ENCODE results near the gene PPP1R13L.
A peak's percentile ranks its signal among the peaks of the same experiment; 100 is the strongest.

The PPP1R13L gene

DNA sequence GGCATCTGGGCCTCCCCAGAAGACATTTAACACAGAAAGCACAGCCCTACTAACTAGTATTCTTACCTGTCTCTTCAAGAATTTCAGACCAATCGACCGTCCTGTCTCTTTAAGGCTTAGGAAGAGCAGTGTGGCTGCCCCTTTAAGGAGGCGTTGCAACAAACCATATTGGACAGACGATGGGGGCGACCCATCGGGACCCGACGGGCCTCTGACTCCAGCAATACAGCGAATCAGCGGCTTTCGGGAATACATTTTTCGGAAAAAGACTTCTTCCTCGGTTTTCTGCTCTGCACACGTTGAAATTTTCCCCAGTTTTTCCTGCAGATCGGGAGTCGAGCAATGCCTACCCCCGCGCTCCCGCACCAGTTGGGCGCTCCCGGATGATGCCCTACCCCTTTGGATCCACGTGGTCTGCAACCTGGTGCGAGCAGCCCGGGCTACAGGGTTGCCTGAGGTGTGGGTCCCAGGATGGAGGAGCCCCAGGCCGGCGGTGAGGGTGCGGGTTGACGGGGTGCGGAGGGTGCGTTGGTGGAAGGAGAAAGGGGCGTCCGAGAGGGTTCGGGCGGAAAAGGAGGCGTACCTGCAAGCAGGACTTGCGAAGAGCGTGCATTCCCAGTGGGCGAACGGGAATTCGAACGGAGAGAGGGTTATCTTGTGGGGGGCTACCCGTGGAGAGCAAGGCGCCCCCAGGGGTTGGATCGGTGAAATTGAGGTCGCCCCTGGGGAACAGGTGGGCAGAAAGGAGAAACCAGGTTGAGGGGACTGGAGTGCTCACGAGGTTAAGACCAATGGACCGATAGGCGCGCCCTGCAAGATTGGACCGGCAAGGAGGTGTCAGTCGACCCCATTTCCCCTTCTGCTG lies 1.6 kb upstream of the PPP1R13L start, which contains the start of gene POLR1G:
Gene POLR1G, plus strand, starts transcription at position 419 of the 865 bp plus-strand sequence. Its CDS starts 53 bp downstream, at position 472.
- DNase-seq (ENCODE audit: low read depth) = peak; percentile 51

DNA sequence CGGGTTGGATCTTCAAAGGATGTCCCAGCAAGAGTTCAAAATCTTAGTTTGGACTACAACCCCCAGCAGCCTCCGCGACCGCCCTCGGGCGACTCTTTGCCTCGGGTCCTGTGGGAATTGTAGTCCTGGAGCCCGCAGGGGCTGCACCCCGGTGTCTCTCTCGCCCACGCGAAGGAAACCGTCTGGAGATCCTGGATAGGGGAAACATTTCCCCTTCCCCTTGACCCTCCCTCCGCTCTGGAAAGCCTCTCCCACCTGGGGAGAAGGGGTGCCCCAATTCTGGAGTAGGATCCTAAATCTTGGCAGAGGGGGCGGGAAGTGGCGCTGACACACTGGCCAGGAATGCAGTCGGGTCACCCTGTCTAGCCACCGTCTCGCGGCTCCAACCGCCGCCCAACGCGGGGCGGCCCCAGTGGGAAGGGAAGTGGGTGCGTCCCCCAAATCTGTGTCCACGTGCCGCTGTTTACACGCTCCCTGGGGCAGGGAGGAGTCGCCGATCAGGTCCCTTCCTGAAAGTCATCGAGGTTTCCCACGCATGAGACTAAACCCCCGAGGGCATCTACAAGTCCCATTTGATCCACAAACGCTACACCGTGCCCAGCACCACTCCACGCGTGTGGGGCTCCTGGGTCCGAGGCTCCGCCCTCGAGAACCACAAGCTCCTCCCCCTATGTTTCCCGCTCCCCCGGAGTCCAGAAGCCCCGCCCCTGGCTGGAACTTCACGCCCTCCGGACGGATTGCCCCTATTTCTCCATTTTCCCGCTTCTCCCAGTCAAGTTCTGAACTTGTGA lies 761 bp upstream of the PPP1R13L start:
- peak; percentile 74 for DNase-seq (ENCODE audit: low read depth)

DNA sequence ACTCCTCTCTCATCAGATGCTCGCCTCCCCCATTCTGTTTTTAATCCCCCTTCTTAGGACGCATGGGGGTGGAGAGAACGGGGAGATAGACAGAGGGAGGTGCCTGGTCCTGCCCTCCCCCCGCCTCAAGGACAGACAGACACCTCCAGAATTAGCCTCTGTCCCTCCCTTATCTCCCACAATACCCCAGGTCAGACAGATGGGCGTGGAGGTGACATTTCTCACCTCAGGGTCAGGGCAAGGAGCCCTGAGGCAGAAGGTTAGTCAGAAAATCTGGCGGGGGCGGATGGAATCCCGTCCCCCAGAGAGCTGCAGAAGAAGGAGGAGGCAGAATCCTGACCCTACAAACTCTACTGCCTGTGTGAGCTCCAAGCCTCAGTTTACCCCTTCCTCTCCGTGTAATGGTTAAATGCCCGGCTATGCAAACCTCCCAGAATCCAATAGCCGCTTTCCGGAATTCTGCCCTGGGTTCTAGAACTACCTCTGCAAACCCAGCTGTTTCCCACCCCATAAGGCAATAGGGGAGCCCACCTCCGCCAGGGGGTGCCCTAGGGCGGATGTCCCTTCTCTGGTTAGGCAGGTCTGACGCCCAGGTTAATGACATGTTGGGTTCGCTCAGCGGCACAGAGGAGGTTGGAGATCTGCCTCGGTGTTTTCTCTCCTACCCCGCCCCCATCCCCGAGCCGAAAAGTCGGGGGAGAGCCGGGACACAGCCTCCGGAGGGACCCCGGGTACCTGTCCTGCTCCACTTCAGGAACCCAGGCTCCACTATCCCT lies 900 bp downstream of the PPP1R13L start:
- no peak for DNase-seq (ENCODE audit: low read depth)

DNA sequence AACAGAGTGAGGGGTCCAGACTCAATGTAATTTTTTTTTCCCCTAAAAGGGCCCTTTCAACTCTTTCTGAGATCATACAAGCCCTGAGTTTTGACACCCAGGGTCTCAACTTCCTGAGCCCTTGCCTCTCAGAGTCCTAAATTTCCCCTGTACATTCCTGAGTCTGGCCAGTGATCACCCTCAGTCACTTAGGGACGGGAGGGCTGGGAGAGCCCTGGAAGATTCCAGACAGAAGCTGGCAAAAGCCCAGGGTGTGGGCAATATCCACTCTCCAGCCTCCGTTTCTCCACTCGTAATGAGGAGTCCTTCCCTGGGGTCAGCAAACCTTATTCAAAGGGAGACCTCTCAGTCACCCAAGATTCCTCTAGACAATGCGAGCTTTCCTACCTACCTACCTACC lies 1.6 kb downstream of the PPP1R13L start:
- no peak for DNase-seq (ENCODE audit: low read depth)

DNA sequence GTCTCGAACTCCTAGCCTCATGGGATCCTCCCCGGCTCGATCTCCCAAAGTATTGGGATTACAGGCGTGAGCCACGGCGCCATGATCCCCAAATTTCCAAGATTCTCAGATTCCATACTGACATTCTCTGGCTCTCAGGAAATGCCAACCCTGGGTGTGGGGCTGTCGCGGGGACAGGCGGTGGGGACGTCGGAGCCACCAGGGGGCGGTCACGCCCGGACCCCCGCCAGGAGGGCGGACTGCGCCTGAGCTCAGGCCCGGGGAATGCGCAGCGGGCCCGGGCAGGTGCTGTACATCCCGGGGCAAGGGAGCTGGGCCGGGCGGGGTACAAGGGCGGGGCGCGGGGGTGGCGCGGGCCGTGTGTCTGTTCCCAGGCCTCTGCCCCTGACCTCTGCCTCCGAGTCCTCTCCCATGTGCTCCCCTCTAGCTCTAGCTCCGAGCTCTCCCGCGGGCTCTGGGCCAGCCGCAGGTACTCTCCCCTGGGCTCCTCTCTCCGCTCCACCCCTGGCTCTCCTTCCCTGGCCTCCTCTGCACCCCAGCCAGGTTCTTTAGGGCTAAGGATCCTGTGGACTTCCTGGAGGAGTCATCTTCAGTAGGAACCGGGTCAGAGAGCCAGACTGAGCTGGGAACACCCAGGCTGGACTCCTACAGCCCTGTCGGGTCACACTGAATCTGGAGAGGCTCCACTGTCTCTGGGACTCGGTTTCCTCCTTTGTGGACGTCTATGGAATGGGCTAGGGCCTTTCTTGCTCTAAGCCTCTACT lies 2.4 kb downstream of the PPP1R13L start:
- no peak for DNase-seq (ENCODE audit: low read depth)

DNA sequence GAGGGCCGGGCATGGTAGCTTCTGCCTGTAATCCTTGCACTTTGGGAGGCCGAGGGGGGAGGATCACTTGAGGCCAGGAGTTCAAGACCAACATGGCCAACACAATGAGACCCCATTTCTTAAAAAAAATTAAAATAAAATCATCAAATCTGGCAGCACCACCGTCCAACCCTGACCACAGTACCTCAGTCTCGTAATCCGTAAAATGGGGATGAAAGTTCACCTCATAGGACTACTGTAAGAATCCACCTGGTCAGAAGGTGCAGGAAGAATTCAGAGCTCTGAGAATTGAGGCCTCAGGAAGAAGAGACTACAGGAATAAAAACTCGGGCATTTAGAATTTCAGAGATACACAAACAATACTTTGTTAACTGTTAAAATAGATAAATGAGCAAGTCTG lies 3.1 kb downstream of the PPP1R13L start:
- DNase-seq (ENCODE audit: low read depth) = no peak

DNA sequence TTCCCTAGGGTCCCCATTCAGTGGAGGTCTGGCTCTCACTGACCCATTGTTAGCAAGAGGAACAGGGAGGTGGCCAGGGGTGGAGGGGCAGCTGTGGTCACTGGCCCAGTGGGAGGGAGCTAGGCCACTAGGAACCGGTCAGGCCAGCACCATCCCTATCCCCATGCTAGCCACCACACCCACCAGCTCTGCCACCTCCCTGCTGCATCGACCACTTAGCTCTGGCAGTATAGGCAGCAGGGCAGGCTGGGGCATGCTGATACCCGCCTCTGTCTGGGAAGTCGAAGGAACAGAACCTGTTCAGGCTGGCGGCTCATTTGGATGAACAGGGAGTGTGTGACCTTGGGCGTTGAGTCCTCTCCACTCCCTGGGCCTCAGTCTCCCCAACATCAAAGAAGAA lies 4.7 kb downstream of the PPP1R13L start:
- DNase-seq (ENCODE audit: low read depth) = no peak

DNA sequence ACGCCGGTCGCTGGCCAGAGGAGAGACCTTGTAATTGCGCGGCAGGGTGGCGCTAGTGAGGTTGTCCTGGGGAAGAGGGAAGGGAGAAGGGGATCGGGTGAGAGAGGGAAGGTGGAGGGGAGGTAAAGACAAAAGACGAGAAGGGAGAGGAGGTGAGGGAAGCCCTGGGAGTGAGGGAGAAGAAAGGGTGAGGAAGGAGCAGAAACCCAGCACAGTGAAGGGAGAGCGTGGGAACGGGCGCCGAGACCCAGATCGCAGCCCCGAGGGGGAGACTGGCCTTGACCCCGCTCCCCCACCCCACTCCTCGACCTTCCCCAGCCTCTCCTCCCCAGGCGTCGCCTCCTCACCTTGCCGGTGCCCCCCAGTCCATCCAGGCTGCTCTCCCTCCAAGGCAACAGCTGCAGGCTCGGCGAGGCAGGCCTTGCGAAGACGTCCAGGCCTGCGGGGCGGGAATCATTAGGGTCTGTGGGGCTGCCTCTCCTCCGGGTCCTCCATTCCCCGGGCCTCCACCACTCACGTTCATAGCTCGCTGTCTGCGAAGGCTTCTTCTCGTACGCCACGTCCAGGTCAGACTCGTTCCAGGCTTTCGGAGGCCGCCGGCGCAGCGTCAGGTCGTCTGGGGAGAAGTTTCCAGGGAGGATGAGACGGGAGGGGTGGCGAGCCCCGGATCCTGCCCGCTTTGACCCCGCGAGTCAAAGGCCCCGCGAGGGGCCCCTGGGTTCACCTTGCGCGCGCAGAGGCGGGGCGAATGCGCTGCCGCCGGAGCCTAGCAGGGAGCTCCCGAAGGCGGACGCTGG lies 8.8 kb downstream of the PPP1R13L start:
- no peak for DNase-seq (ENCODE audit: low read depth)

DNA sequence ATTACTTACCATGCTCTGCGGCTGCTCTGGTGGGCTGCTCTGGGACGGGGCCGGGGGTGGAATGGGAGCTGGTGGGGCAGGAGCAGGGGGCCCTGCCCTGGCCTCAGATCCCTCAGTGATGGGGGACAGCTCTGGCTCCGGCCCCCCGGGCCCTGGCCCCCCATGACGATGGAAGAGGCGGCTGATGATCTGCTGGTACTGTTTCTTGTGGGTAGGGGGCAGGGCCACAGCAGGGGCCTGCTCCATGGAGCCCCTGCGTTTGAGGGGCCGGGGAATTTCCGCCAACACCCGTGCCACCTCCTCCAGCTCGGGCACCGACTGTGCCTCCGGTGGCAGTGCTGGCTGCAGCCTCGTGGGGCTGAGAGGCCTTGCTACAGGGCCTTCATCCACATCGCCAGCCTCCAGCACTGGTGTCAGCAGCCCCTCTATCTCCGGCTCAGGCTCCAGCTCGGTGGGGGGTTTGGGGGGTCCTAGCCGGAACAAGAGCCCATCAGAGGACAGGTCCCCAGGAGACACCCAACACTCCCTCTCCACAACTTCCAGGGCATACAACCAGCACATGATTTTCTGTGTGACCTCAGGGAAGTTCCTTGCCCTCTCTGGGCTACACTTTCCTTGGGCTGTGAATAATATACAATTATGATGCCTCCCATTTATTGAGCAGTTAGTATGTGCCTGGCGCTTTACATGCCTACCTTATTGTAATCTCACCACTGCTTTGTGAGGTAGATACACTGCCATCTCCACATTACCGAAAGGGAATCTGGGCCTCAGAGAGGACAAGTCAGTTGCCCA lies 12.8 kb downstream of the PPP1R13L start:
- no peak for DNase-seq (ENCODE audit: low read depth)

DNA sequence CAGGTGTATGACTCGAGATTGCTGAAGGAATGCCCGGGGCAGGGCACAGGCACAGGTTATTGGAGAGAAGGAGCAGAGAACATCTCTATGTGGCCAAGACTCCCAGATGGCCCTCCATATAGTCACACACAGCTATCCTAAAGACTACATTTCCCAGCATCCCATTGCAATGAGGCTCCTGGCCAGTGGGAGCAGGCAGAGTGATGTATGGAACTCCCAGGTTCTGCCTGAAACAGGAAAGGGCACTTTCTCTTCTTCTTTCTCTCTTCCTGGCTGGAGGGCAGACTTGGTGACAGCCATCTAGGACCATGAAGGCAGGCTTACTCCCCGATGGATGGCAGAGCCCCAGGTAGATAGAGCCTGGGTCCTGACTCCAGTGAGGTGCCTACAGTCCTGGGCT lies 13.5 kb downstream of the PPP1R13L start:
- no peak for DNase-seq (ENCODE audit: low read depth)

DNA sequence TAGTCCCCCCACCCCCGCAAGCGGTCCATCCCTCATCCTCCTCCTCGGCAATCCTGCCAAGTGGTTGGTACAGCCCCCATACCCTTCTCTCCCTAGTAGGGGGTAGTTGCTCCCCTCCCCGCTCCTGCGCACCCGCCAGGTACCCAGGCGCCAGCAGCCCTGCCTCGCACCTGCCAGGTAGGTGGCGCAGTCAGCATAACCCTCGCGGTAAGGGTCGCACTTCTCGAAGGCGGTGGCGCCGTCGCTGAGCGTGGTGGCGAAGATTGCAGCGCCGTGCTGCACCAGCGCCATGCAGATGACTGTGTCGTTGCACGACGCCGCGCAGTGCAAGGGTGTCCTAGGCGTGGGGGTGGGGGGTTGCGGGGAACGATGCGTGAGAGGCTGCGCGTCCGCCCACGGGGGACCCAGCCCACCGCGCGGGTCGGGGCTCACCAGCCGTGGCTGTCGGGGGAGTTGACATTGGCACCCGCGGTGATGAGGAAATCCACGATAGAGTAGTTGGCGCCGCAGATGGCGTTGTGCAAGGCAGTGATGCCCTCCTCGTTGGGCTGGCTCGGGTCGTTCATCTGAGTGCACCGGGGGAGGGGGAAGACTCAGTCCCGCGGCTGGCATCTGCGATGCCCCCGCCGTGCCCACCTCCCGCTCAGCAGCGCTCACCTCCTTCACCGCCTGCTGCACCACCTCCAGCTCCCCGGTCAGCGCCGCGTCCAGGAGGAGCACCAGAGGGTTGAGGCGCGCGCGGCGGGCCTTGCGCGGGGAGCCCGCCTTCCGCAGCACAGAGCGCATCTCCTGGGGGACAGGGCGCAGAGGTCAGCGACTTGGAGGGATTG lies 19.3 kb downstream of the PPP1R13L start:
- DNase-seq (ENCODE audit: low read depth) = no peak

DNA sequence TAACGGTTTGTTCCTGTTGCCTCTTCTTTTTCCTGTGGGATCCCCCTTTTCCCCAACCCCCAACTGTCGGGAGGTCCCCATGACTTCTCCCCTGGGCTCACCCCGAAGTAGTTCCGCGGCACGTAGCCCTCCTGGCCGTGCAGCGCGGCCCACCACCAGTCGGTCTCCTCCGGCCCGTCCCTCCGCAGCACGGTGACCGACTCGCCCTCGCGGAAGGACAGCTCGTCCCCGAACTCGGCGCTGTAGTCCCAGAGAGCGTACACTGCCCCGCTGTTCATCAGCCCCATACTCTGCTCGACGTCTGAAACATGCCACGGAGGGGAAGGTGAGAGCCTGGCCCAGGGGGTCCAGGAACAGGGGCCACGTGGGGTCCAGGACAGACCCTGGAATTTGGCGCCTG lies 22.4 kb downstream of the PPP1R13L start:
- DNase-seq (ENCODE audit: low read depth) = no peak

DNA sequence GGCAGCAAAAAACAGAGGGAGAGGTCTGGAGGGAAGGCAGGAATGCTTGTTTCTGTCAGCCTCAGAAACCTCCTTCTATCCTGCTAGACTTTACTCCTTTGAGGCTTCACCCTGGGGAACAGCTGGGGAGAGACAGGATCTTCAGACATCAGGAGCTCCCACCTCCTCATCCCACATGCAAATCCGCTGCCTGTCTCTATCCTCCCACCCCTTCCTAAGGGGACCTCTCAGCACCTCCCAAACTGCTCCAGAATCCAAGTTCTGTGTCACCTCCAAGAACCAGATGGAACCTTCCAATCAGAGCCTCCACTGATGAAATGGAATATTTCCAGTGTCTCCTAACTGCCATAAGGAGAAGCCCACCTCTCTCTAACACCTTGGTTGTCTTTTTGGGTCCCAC lies 24.8 kb downstream of the PPP1R13L start:
- DNase-seq (ENCODE audit: low read depth) = no peak

DNA sequence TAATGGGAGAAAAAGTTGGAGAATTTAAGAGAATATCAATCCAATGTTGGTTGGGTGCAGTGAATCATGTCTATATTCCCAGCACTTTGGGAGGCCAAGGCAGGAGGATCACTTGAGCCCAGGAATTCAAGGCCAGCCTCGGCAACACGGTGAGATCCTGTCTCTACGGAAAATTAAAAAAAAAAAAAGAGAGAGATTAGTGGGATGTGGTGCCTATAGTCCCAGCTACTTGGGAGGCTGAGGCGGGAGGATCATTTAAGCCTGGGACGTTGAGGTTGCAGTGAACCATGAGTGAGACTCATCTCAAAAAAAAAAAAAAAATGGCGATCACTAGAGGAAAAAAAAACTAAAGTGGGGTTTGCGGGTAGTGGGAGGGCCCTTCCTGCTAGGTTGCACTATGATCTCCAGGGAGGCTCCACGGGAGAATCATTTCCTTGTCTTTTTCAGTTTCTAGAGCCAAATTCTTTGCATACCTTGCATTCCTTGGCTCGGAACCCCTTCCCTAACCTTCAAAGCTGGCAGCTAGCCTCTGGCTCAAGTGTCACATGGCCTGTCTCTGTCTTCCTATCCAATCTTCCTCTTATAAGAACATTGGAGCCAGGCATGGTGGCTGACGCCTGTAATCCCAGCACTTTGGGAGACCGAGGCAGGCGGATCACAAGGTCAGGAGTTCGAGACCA lies 28.7 kb downstream of the PPP1R13L start:
- DNase-seq (ENCODE audit: low read depth) = peak; percentile 82

DNA sequence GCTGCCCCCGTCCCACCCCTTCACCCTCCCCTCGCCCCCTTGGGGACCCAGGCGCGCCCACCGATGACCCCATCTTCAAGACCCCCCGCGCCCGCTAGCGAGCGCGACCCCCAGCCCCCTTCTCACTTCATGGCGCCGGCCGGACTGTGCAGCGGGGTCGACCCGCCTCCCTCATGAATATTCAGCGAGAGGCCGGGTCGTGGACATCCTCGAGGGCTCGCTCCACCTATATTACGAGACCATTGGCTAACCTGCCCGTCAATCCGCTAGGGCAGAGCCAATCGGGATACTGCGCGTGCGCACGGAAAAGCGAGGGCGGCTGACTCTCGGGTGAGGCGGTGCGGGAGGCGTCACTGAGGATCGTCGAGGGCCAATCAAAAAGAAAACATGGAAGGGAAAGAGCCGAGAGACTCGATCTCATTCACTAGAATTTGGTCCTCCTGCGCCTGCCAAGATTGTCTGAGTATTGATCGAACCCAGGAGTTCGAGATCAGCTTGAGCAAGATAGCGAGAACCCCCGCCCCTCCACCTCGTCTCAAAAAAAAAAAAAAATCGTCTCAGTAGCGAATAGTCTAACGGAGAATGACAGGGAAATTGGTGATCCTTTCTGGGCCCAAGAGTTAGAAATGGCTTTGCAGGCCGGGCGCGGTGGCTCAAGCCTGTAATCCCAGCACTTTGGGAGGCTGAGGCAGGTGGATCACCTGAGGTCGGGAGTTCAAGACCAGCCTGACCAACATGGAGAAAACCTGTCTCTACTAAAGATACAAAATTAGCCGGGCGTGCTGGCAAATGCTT lies 34.3 kb downstream of the PPP1R13L start, which contains the start of gene ERCC2:
Gene ERCC2, minus strand, starts transcription at position 164 of the 795 bp plus-strand sequence. Its CDS starts 33 bp downstream, at position 131.
- peak; percentile 94 for DNase-seq (ENCODE audit: low read depth)

DNA sequence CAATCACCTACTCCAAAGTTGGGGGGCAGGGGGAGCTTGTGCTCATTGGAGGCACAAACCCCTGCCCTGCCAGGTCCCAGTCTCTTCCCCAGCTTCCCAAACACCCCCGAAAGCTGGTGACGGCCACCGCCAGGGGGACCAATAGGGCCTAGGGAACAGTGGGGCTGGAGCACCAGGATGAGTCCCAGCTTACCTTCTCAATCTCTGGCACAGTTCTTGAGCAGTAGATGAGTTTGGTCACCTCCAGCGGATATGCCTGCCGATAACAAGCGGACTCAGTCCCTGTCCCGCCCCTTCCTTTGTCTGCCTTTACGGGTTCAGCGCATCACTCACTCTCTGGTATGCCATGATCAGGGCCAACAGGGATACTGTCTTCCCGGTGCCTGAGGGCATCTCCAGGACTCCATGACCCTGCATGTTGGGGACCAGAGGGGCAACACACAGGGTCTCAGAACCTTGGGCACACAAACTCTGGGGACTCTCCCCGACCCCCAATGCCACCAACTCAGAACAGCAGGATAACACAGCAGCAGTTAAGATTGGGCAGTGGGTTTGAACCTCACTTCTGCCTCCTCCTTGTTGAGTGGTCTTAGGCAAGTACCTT lies 36.0 kb downstream of the PPP1R13L start:
- DNase-seq (ENCODE audit: low read depth) = no peak

DNA sequence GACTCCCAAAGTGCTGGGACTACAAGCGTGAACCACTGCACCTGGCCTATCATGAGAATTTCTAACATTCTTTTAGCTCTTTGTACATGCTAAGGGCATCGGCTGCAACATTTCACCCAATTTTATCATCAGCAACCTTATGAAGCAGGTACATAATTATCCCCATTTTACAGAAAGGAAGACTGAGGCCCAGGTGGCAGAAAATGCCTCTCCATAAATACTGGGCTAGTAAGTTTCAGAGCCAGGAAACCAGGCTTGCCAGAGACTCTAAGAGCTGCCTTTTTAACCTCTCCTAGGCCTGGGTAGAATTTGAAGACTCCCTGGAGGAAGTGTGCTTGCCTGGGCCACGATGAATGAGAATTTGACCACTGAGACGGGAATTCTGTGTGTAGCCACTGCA lies 36.7 kb downstream of the PPP1R13L start:
- DNase-seq (ENCODE audit: low read depth) = no peak

Data from fibroblast of the conjunctiva (primary cell).